H9 (cell line): ENCODE results near the gene SPAG7. TPM values are rescaled to one million over a fixed set of nuclear protein-coding genes. Genes with fewer than 3 reads are reported as not detected.

Experiments used
- DNase-seq: peaks from one replicate; pipeline ENCODE4 v3.0.0-alpha.2; 2017
- H2AFZ ChIP-seq: one replicate; pipeline ENCODE4 v1.6.1; 2013; ENCODE audit warnings: mild to moderate bottlenecking, low read length, control low read depth, moderate library complexity
- H2AK5ac ChIP-seq: 2 replicates; pipeline ENCODE4 v1.6.1; 2013; ENCODE audit warnings: low read length, control low read depth, mixed read lengths; ENCODE audit not compliant: insufficient read length
- H2BK120ac ChIP-seq: one replicate; pipeline ENCODE4 v1.6.1; 2013; ENCODE audit warnings: low read depth, mild to moderate bottlenecking, low read length, control low read depth, inconsistent platforms; ENCODE audit not compliant: poor library complexity, severe bottlenecking
- H2BK12ac ChIP-seq: 2 replicates; pipeline ENCODE4 v1.6.1; 2013; ENCODE audit warnings: low read length, control low read depth, mixed read lengths, low read depth; ENCODE audit not compliant: insufficient read length
- H2BK15ac ChIP-seq: 2 replicates; pipeline ENCODE4 v1.6.1; 2013; ENCODE audit warnings: low read depth, low read length, control low read depth
- H2BK20ac ChIP-seq: one replicate; pipeline ENCODE4 v1.6.1; 2013; ENCODE audit warnings: low read depth, mild to moderate bottlenecking, low read length, control low read depth, inconsistent platforms; ENCODE audit not compliant: poor library complexity, severe bottlenecking
- H2BK5ac ChIP-seq: 2 replicates; pipeline ENCODE4 v1.6.1; 2013; ENCODE audit warnings: low read length, control low read depth, mixed read lengths; ENCODE audit not compliant: insufficient read length
- H3K14ac ChIP-seq: 2 replicates; pipeline ENCODE4 v1.6.1; 2013; ENCODE audit warnings: low read length, control low read depth; ENCODE audit not compliant: insufficient read depth
- H3K18ac ChIP-seq: 2 replicates; pipeline ENCODE4 v1.6.1; 2013; ENCODE audit warnings: low read depth, mild to moderate bottlenecking, mixed read lengths, low read length, control low read depth; ENCODE audit not compliant: insufficient read length
- H3K23ac ChIP-seq: 2 replicates; pipeline ENCODE4 v1.6.1; 2013; ENCODE audit warnings: low read length, control low read depth, mixed read lengths, low read depth; ENCODE audit not compliant: insufficient read length
- H3K23me2 ChIP-seq: 2 replicates; pipeline ENCODE4 v1.6.1; 2013; ENCODE audit warnings: low read depth, mild to moderate bottlenecking, mixed read lengths, low read length, control low read depth; ENCODE audit not compliant: insufficient read length, poor library complexity, severe bottlenecking
- H3K27ac ChIP-seq: 2 replicates; pipeline ENCODE4 v1.5.1; 2013; ENCODE audit warnings: low read length, control low read depth, mixed read lengths, low read depth; ENCODE audit not compliant: insufficient read length
- H3K27me3 ChIP-seq: 2 replicates; pipeline ENCODE4 v1.6.1; 2013; ENCODE audit warnings: low read length, control low read depth, inconsistent platforms; ENCODE audit not compliant: insufficient read depth
- H3K4ac ChIP-seq: 2 replicates; pipeline ENCODE4 v1.6.1; 2013; ENCODE audit warnings: low read depth, mild to moderate bottlenecking, control low read depth, inconsistent platforms, low read length, moderate library complexity
- H3K4me1 ChIP-seq: 2 replicates; pipeline ENCODE4 v1.6.1; 2013; ENCODE audit warnings: low read length, control low read depth, inconsistent platforms; ENCODE audit not compliant: insufficient read depth
- H3K4me2 ChIP-seq: 2 replicates; pipeline ENCODE4 v1.6.1; 2013; ENCODE audit warnings: low read length, control low read depth, mixed read lengths; ENCODE audit not compliant: insufficient read length, insufficient read depth
- H3K56ac ChIP-seq: 2 replicates; pipeline ENCODE4 v1.6.1; 2013; ENCODE audit warnings: low read depth, mild to moderate bottlenecking, mixed read lengths, low read length, control low read depth; ENCODE audit not compliant: insufficient read length
- H3K79me1 ChIP-seq: 2 replicates; pipeline ENCODE4 v1.6.1; 2013; ENCODE audit warnings: low read depth, mild to moderate bottlenecking, moderate library complexity, low read length, control low read depth, inconsistent platforms; ENCODE audit not compliant: insufficient read depth, poor library complexity, severe bottlenecking
- H3K79me2 ChIP-seq: 2 replicates; pipeline ENCODE4 v1.6.1; 2013; ENCODE audit warnings: low read length, control low read depth, inconsistent platforms; ENCODE audit not compliant: insufficient read depth
- H3K9ac ChIP-seq: 2 replicates; pipeline ENCODE4 v1.6.1; 2013; ENCODE audit warnings: low read length, control low read depth, mixed read lengths; ENCODE audit not compliant: insufficient read length; ENCODE audit errors: extremely low read depth
- H3K9me3 ChIP-seq: one replicate; pipeline ENCODE4 v1.6.1; 2013; ENCODE audit warnings: low read depth, low read length, inconsistent platforms; ENCODE audit not compliant: control insufficient read depth
- H3T11ph ChIP-seq: one replicate; pipeline ENCODE4 v1.6.1; 2013; ENCODE audit warnings: mild to moderate bottlenecking, low read length, control low read depth, inconsistent platforms
- H4K20me1 ChIP-seq: one replicate; pipeline ENCODE4 v1.6.1; 2013; ENCODE audit not compliant: control insufficient read depth, insufficient read length, insufficient read depth
- H4K5ac ChIP-seq: 2 replicates; pipeline ENCODE4 v1.6.1; 2013; ENCODE audit warnings: low read depth, mild to moderate bottlenecking, mixed read lengths, low read length, control low read depth; ENCODE audit not compliant: insufficient read length
- H4K8ac ChIP-seq: replicated peaks from 2 replicates; pipeline ENCODE4 v1.6.1; 2013; ENCODE audit warnings: low read length, control low read depth, mixed read lengths, low read depth; ENCODE audit not compliant: insufficient read length
- H4K91ac ChIP-seq: 2 replicates; pipeline ENCODE4 v1.6.1; 2013; ENCODE audit warnings: low read depth, mild to moderate bottlenecking, moderate library complexity, mixed read lengths, low read length, control low read depth; ENCODE audit not compliant: insufficient read length
- H3K27ac Mint-ChIP-seq, 3 experiments: 2 replicates in 2 of 3; 3 replicates in 1 of 3; pipeline ENCODE4 v1.8.0; 2020 to 2021; ENCODE audit warnings: mixed read lengths in 3 of 3, mild to moderate bottlenecking in 1 of 3, moderate library complexity in 1 of 3
- H3K27me3 Mint-ChIP-seq: 2 replicates; pipeline ENCODE4 v1.8.0; 2021; ENCODE audit warnings: low read depth, mild to moderate bottlenecking, moderate library complexity, mixed read lengths
- H3K36me3 Mint-ChIP-seq, 3 experiments: 2 replicates in 2 of 3; 3 replicates in 1 of 3; pipeline ENCODE4 v1.8.0; 2020 to 2021; ENCODE audit warnings: low read depth in 3 of 3, mixed read lengths in 3 of 3; ENCODE audit not compliant: insufficient read depth in 1 of 3
- H3K4me1 Mint-ChIP-seq, 2 experiments: 2 replicates each; pipeline ENCODE4 v1.8.0; 2020; ENCODE audit warnings: mixed read lengths in 2 of 2
- H3K4me3 Mint-ChIP-seq, 2 experiments: 2 replicates in 1 of 2; 3 replicates in 1 of 2; pipeline ENCODE4 v1.8.0; 2020 to 2021; ENCODE audit warnings: mild to moderate bottlenecking in 2 of 2, mixed read lengths in 2 of 2, moderate library complexity in 1 of 2
- H3K9me3 Mint-ChIP-seq, 2 experiments: 2 replicates in 1 of 2; 3 replicates in 1 of 2; pipeline ENCODE4 v1.8.0; 2020; ENCODE audit warnings: mild to moderate bottlenecking in 2 of 2, mixed read lengths in 2 of 2, moderate library complexity in 1 of 2
- CTCF ChIP-seq: fragments of 200-600 bp; sonication (generic); conservative IDR thresholded peaks from 3 replicates; pipeline ENCODE4 v1.8.0; 2021; ENCODE audit warnings: antibody characterized with exemption, mild to moderate bottlenecking
- total RNA-seq: library from RNA; stranded (reverse); gene quantifications from 2 replicates; pipeline ENCODE4 v1.2.1, GENCODE V29; 2021

Gene SPAG7
- total RNA-seq, 1 experiment from 2014 or later, result 102 TPM

- Mint-ChIP-seq H3K4me1 (peaks cover 9 to 12% of the 10 kb centered on the region in 2 experiments), H3K27me3 (peaks cover 81% of the 10 kb centered on the region), H3K9me3 (no peaks in the 10 kb centered on the region), H3K36me3 (peaks cover 0 to 35% (median 7%) of the 10 kb centered on the region in 3 experiments; a peak in 3 of 7 replicates), H3K27ac (no peak overlapping the region), H3K4me3 (no peak overlapping the region)
- Histone ChIP-seq H3T11ph (no peak overlapping the region), H3K79me1 (no peaks in the 10 kb centered on the region), H2BK5ac (no peak overlapping the region), H3K4me2 (no peak overlapping the region), H2BK12ac (no peak overlapping the region), H4K20me1 (no peaks in the 10 kb centered on the region), H2BK20ac (no peak overlapping the region), H3K79me2 (no peaks in the 10 kb centered on the region), H3K4ac (no peak overlapping the region), H3K14ac (no peak overlapping the region), H3K23me2 (no peaks in the 10 kb centered on the region), H2AFZ (no peak overlapping the region), H3K27ac (no peak overlapping the region), H4K91ac (no peak overlapping the region), H3K9ac (no peak overlapping the region), H3K56ac (no peak overlapping the region), H4K8ac (no peak overlapping the region), H4K5ac (no peak overlapping the region), H2AK5ac (no peak overlapping the region), H3K9me3 (no peaks in the 10 kb centered on the region), H3K4me1 (peaks cover 4% of the 10 kb centered on the region; the same call in 1 of the 2 replicates), H2BK120ac (no peak overlapping the region), H3K27me3 (peaks cover 23% of the 10 kb centered on the region; the same call in 1 of the 2 replicates), H3K18ac (no peak overlapping the region), H3K23ac (no peak overlapping the region), H2BK15ac (no peak overlapping the region)
- no peak for TF ChIP-seq CTCF
- no peak for DNase-seq
Measured at GRCh38 chr17:4978726-4979125, 11.1 kb upstream of the SPAG7 start.
